ENCODE results near the gene MOG.

The MOG gene

GRCh38 chr6:29675561-29675960 is 18.7 kb downstream of the MOG start:
- in situ Hi-C loops (cut with MboI; ENCODE audit: low sequenced_read_pairs, unreplicated experiment) = no loop called here
- TF ChIP-seq, protein P1, sequence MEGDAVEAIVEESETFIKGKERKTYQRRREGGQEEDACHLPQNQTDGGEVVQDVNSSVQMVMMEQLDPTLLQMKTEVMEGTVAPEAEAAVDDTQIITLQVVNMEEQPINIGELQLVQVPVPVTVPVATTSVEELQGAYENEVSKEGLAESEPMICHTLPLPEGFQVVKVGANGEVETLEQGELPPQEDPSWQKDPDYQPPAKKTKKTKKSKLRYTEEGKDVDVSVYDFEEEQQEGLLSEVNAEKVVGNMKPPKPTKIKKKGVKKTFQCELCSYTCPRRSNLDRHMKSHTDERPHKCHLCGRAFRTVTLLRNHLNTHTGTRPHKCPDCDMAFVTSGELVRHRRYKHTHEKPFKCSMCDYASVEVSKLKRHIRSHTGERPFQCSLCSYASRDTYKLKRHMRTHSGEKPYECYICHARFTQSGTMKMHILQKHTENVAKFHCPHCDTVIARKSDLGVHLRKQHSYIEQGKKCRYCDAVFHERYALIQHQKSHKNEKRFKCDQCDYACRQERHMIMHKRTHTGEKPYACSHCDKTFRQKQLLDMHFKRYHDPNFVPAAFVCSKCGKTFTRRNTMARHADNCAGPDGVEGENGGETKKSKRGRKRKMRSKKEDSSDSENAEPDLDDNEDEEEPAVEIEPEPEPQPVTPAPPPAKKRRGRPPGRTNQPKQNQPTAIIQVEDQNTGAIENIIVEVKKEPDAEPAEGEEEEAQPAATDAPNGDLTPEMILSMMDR (IDR thresholded peaks at IDR 0.05; ENCODE audit: borderline replicate concordance, control extremely low read depth, extremely low read depth, insufficient read depth, missing control alignments) = no peak
- DNase-seq (ENCODE audit: low spot score) = no peak

DNA sequence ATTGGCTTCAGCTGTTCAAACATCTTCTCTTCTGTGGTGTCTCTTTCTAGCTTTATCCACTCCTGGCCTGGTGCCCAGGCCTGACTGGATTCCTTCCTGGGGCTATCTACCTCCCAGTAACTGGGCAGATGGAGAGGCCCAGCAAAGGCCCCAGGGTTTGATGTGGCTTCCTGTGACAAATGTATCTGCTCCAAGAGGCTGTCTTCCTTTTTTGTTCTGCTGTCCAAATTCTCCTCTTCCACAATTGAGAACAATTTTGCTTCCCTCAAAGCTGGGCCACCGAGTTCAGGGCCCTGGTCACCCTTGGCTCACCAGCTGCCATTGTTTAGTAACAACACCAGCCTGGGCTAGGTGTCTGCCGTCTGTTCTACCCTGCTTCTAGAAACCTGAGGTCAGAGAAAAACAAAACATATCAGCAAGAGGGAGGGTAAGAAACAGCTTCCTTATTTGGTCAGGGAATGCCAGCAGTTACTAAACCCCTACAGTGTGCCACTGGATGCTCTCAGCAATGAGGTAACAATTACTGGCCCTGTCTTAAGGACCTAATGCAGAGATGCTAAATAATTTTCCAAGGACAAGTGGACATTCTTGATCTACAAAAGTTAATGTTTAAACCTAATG is 20.2 kb downstream of the MOG start:
- TF ChIP-seq, protein P1 (IDR thresholded peaks at IDR 0.05; ENCODE audit: borderline replicate concordance, control extremely low read depth, extremely low read depth, insufficient read depth, missing control alignments) = no peak
- in situ Hi-C loops (cut with MboI; ENCODE audit: low sequenced_read_pairs, unreplicated experiment) = no loop called here
- DNase-seq (ENCODE audit: low spot score) = no peak

DNA sequence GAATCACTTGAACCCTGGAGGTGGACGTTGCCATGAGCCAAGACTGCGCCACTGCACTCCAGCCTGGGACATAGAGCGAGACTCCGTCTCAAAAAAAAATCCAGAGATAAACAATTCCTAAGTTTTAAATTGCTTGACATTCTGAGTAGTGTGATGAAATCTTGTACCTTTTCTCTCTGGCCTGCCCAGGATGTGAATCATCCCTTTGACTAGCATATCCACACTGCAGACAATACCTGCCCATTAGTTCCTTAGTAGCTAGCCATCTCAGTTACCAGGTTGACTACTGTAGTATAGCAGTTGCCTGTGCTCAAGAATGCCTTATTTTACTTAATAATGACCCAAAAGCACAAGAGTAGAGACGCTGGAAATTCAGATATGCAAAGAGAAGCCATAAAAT is 21.2 kb downstream of the MOG start:
- TF ChIP-seq, protein P1 (IDR thresholded peaks at IDR 0.05; ENCODE audit: borderline replicate concordance, control extremely low read depth, extremely low read depth, insufficient read depth, missing control alignments) = no peak
- no peak for DNase-seq (ENCODE audit: low spot score)
- in situ Hi-C loops (cut with MboI; ENCODE audit: low sequenced_read_pairs, unreplicated experiment) = no loop called here

DNA sequence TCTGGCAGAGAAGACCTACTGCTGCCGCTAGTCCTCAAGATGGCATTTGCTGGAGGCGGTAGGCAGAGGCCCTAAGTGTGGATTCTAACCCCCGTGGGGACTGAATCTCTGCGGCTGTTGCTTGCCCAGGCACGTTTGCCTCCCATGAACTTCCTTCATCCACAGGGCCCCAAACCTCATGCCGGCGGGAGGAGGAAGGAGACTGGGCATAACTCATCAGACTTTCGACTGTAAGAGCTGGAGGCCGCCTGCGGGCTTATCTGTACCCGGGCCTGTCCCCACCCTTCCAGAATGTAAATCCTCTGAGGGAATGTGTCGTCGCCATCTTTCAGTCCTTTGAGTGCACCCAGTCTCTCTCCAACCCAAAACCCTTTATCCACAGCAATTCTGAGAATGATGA is 23.1 kb downstream of the MOG start:
- TF ChIP-seq, protein P1 (IDR thresholded peaks at IDR 0.05; ENCODE audit: borderline replicate concordance, control extremely low read depth, extremely low read depth, insufficient read depth, missing control alignments) = no peak
- DNase-seq (ENCODE audit: low spot score) = no peak
- in situ Hi-C loops (cut with MboI; ENCODE audit: low sequenced_read_pairs, unreplicated experiment) = no loop called here

DNA sequence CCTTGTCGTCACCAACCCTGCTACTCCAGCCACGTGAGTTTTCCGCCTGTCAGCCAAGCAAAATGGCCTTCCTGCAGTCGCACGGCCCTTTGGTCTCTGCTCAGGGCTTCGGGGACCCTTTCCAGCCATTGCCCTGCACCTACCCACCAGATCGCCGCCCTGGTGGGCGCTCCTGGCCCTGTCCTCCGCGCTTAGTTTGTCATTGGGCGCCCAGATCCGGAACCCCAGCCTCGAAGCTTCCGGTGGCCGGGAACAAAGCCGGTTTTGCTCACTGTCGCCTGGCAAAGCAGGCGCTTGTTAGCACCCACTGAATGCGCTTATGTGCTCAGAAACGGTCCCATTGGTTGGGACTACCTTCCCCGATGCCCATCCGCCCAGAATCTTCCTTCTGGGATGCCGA is 23.5 kb downstream of the MOG start:
- TF ChIP-seq, protein P1 (IDR thresholded peaks at IDR 0.05; ENCODE audit: borderline replicate concordance, control extremely low read depth, extremely low read depth, insufficient read depth, missing control alignments) = no peak
- in situ Hi-C loops (cut with MboI; ENCODE audit: low sequenced_read_pairs, unreplicated experiment) = no loop called here
- no peak for DNase-seq (ENCODE audit: low spot score)

GRCh38 chr6:29680904-29681303 is 24.0 kb downstream of the MOG start, which contains the start of gene ZFP57:
TSS of gene ZFP57 (minus strand) at chr6:29681152. CDS start at chr6:29677003, 4,149 bp downstream.
- in situ Hi-C loops (cut with MboI; ENCODE audit: low sequenced_read_pairs, unreplicated experiment) = no loop called here
- TF ChIP-seq, protein P1 (IDR thresholded peaks at IDR 0.05; ENCODE audit: borderline replicate concordance, control extremely low read depth, extremely low read depth, insufficient read depth, missing control alignments) = no peak
- no peak for DNase-seq (ENCODE audit: low spot score)

Data from GM13976 (cell line).